HG03060 (cell line): ENCODE data around the gene TCF4.

Source experiments
- ATAC-seq: cut with Tn5 transposase; IDR thresholded peaks from one replicate; pipeline ENCODE4 v1.9.1; 2021; ENCODE audit warnings: low read depth, moderate number of reproducible peaks; ENCODE audit not compliant: unreplicated experiment

Gene TCF4

GRCh38 chr18:55228191-55228590 lies 359.8 kb downstream of the TCF4 start:
- no peak for ATAC-seq

DNA sequence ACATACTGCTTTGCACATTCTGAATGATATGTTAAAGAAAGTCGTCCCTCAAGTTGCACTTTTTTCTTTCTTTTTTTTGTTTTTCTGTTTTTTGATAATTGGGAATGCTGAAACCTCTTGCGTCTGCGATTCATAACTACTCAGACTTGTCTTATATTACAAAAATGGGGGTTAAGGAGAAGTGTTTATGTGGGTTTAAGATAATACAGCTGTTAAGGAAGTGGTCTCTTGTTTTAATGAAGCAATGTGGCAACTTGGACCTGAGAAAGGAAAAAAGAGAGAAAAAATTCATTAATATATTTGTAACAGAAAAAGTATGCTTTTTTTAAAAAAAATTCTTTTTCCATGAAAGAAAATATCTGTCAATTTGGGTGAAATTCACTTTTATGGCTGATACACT lies 360.2 kb downstream of the TCF4 start:
- no peak for ATAC-seq

DNA sequence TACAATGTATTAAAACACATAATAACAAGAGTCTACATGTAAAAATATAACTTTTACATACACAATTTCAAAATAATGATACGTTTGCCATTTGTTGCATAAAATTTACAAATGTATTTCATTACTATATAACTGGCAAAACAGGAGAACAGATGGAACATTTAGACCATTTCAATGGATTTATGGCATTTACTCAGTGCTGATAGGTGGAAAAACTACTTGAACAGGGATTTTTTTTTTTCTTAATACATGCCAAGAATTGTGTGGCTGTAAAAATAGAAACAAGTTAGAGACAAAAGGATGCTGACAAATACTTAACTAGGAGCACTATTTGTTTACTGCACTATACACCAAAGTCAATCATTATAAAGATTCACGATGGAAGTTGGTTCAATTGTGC lies 361.9 kb downstream of the TCF4 start:
- no peak for ATAC-seq

DNA sequence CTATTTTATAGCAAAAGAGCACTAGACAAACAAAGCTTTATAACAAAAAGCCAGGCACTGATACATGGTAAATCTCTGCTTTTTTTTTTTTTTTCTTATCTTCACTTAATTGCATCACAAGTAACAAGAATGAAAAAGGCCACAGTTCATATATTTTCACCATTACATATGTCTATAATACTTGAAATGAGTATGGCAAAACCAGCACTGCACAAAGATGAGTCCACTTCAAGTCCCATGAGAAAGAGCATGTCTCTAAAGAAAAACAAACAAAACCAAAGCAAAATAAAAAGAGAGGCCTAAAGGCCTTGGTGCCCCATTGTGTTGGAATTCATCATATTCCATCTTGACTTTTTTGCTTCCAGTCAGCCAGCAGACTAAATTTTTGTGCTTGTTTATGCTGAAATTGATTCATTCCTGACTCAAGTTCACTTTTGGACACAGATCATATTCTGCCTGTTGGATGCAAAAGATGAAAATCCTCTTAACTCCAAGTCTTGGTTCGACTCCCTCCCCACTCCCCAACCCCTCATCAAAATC lies 363.8 kb downstream of the TCF4 start:
- no peak for ATAC-seq

GRCh38 chr18:55221622-55222021 lies 366.4 kb downstream of the TCF4 start:
- no peak for ATAC-seq

DNA sequence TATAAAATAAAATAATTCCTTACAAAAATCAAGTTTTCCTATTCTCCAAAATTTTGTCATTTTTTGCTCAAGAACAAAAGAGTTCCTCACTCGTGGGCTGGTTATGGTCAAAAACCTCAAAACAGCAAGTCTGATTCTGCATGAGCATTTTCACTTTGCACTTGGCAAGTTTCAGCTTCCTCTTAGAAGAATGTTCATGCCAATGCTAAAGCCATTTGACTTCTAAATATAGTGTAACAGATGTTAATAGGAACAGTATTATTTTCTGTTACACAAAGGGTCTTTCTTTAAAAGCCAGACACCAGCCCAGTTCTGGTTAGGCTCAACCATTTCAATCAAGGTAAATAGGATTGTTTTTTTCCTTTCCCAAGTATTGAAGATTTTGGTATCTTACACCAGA lies 367.5 kb downstream of the TCF4 start:
- peak; percentile 82 for ATAC-seq

- no peak for ATAC-seq
Measured at GRCh38 chr18:55219823-55220222, 368.2 kb downstream of the TCF4 start.

DNA sequence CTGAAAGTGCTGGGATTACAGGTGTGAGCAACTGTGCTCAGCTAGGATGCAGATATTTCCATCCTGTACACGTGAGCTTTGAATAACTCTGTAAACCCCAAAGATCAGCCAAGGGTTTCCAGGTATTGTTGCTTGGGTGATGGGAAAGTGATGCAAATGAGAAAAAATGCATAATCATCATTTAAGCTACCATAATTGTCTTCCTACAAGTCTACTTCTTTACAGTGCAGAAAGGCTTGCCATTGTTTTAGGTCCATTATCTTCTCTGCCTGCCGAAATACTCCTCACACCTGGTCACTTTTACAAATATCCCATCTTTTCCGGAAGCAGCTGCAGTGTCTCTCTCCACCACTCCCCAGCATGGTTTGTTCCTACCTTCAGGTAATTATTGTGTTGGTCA lies 368.9 kb downstream of the TCF4 start:
- ATAC-seq: no peak

DNA sequence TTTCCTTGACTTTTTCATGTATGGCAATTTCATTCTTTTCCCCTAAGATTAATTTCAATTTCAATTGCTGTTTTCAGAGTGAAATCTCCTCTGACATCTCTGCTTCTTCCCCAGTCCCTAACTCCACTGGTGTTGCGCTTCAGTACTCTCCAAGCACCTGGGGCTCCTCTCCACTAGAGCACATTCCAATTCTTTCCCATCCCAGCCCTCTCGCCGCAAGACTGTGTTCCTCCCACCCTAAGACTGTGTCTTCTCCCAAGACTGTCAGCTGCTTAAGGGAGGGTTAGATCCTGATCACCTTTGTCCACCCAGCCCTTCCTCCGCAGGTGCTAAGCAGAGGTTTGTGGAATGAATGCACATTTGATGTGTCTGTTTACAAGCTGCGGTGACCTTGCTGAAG lies 373.0 kb downstream of the TCF4 start:
- ATAC-seq: no peak

GRCh38 chr18:55214534-55214933 lies 373.5 kb downstream of the TCF4 start:
- ATAC-seq: no peak

- no peak for ATAC-seq
Measured at GRCh38 chr18:55213586-55213985, 374.4 kb downstream of the TCF4 start.

DNA sequence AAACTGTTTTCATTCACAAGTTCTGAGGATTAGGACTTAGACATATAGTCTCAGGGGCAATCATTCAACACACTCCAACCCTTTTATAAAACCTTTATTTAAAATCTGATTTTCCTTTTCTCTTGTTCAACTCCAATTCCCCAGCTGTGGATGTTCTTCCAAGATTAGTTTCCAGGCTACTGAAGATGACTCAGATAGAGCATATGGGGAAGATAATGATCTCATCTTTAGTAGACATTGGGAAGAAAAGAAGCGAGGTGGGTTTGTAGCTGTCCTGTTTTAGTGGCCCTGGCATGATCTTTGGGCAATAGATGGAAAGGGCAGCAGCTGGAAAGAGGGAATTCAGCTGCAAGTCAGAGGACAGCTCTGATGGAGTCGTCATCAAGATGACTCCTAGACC lies 381.1 kb downstream of the TCF4 start:
- ATAC-seq: no peak

- ATAC-seq: no peak
Measured at GRCh38 chr18:55202232-55202917, 385.6 kb downstream of the TCF4 start.

DNA sequence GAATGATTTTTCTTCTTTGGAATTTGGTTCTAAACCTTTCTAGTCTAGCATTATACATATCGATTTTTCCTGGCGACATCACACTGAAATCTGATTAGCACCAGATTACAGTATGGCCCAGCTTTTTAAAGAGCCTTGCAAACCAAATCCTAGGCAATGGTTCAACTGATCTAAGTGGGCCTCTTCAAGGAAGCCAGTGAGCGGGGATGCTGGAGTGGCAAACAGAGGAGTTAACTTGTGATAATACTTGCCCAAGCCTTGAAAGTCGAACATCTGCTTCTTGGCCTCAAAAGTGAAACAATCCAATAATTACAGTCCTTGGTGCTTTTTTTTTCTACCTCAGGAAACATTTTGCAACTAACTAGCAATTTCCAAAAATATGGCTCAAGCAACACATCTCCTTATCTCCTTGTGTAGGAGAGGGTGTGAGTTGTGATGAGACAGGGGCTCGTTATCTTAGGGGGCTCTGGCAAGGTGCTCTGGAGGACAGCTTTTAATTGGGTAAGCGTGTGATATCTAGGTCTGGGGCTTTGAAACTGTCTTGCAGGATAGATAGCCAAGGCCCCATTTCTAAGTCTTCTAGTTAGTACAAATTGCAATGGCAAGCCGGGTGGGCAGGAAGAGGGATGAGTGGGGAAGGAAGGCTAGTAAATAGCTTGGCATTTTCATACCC lies 388.6 kb downstream of the TCF4 start:
- ATAC-seq: no peak

DNA sequence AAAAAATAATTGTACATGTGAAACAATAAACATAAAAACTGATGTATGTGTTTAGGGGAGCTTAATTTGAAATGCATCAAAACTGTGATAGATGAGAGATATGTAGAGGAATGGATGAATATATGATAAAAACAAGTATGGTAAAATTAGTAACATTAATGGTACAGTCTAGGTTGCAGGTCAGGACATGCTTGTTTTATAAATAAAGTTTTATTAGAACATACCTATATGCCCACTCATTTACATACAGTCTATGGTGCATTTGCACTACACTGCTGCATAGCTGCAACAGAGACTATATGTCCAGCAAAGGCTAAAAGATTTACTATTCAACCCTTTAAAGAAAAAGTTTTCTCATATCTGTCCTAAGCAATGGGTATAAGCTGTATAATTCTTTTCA lies 392.1 kb downstream of the TCF4 start:
- no peak for ATAC-seq

DNA sequence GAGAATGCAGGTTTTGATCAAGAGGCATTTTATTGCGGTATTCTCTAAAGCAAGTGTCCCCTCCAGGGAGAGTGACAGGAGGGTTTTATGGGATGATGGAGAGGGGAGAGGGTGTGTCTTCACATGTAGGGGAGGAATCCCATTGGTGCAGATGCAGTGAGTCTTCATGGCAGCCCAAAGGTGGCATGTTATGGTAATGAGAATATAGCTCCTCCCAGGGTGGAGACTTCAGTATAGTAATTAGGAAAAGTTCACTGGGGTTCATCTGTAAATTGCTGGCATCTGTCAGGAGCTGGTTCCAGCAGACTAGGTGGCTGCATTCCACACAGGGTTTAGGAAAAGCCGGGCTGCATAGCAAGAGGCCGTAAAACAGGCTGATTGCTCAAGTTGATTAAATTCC lies 398.0 kb downstream of the TCF4 start:
- no peak for ATAC-seq

- ATAC-seq: no peak
Measured at GRCh38 chr18:55186588-55186987, 401.4 kb downstream of the TCF4 start.

DNA sequence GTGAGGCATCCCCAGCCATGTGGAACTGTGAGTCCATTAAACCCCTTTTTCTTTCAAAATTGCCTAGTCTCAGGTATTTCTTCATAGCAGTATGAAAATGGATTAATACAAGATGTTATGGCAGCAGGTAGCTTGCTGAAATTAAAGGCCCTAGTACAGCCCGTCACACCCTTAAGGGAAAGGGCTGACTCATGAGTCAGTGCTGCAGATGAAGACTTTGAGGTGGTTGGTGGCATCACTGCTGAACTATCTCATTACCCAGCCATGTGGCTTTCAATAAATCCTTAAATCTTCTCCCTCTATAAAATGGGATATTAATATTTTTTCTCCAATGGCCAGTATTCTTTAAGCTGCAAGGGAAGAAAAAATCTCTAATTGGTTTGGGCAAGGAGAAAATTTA lies 402.6 kb downstream of the TCF4 start:
- no peak for ATAC-seq

DNA sequence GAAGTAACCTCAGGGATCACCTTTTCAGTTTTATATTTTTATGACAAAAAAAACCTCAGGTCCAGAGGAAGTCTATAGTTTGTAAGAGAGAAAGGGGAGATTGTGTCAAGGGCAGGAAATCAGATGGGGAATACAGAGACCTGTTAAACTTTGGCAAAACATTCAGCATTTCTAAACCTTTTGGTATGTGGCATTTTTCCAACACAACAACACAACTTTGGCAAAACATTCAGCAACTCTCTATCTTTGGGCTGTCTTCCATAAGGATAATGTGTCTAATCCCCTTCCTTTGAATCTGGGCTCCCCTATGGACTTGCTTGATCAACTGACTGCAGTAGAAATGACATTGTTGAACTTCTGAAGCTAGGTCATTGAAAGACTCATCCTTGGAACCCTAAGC lies 408.2 kb downstream of the TCF4 start:
- ATAC-seq: no peak

DNA sequence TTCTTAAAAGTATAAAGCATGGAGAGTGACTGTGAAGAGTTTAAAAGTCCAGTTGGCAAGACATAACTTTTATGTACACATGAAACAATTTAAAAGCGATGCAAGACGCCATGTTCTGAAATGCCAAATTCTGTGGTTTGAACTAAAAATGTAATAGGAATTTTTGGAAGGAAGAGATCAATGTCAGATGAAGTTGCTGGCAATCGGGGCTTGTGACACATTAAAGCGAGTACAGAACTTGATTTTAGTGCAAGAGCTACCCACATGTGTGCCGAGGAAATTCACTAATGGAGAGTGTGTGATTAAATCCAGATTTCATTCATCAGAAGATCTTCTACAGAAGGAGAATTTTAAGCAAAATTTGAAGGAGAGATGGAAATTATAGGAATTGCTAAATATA lies 408.6 kb downstream of the TCF4 start:
- no peak for ATAC-seq

- no peak for ATAC-seq
Measured at GRCh38 chr18:55173291-55173690, 414.7 kb downstream of the TCF4 start.
